GM21515 (cell line): ENCODE results near the gene S100PBP.

Experiments used
- ATAC-seq: cut with Tn5 transposase; IDR thresholded peaks from one replicate; pipeline ENCODE4 v1.9.1; 2021; ENCODE audit not compliant: unreplicated experiment

Gene S100PBP

GRCh38 chr1:32886004-32886827 is 68.8 kb downstream of the S100PBP start, which contains the start of gene HPCA:
TSS of gene HPCA (plus strand) at chr1:32886491. CDS start at chr1:32888899, 2,408 bp downstream.
- ATAC-seq = no peak

DNA sequence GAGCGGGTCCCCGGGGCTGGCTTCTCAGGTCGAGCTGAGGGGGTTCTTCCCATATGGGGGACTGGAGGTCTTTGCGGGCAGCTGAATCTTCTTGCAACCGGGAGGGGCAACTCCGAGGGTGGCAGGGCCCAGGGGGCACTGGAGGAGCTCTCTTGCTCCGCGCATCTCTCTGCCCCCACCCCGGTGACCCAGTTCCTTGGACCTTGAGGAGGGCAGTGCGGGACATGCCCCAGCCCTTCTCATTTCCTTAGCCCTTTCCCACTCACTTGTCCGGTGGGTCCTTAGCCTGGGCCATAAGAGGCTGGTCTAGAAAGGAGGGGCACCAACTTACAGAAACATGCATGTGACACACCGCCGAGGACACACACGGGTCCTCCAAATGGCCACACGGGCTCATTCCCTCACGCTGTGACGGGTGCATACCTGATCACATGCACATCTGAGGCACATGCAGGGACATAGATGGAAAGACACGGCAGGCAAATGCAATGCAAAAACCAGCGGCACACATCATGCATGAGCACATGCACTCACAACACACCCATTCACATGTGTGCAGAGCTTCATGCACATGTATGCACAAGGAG is 69.5 kb downstream of the S100PBP start:
- no peak for ATAC-seq

DNA sequence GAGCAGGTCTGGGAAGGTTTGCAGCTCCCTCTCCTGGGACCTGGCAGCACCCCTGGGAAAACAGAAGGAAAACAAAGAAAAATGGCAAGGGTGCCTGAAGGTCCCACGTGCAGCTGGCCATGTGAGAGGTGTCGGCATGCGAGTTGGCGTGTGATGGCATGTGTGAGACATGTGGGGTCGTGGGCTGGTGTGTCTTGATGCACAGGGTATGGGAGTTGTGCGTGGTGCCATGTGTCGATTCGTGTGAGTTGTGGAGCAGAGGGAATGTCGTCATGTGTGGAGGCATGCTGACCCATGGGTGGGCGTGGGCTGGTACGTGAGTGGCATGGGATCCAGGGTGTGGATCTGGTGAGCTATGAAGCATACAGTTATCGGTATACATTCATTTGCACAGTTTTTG is 70.2 kb downstream of the S100PBP start:
- no peak for ATAC-seq

DNA sequence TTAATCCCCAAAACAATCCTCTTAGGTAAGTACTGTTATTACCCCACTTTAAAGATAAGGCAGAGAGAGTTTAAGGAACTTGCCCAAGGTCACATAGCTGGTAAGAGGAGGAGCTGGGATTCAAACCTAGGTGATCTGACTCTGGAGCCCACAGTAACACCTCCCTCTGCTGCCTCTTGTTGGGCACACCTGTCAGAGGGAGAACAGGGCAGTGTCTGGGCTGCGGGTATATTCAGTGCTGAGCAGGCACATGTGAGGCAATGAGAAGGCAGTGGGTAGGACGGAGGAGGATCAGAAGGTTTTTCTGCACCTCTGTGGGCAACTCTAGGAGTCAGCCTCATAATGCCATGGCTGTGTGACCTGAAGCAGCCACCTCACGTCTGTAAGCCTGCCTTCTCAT is 70.7 kb downstream of the S100PBP start:
- ATAC-seq = no peak

DNA sequence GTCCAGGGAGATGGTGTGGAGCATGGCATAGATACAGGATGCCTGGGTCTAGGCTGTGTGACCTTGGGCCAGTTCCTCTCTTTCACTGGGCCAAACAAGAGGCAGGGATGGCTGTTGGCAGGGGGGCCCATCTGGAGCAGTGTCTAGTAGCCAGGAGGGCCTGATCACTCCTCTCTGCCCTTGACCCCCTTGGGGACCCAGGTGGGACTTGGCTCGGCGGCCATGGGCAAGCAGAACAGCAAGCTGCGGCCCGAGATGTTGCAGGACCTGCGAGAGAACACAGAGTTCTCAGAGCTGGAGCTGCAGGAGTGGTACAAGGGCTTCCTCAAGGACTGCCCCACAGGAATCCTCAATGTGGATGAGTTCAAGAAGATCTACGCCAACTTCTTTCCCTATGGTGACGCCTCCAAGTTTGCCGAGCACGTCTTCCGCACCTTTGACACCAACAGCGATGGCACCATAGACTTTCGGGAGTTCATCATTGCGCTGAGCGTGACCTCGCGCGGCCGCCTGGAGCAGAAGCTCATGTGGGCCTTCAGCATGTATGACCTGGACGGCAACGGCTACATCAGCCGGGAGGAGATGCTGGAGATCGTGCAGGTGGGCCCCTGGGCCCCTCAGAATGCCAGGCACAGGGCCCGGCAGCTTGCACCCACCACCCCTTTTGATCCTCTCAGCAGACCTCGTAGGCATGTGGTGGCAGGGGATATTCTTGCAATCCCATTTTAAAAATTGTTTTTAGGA is 71.4 kb downstream of the S100PBP start:
- no peak for ATAC-seq

- no peak for ATAC-seq
These were observed 72.4 kb downstream of the S100PBP start for GRCh38 chr1:32889731-32890278.

DNA sequence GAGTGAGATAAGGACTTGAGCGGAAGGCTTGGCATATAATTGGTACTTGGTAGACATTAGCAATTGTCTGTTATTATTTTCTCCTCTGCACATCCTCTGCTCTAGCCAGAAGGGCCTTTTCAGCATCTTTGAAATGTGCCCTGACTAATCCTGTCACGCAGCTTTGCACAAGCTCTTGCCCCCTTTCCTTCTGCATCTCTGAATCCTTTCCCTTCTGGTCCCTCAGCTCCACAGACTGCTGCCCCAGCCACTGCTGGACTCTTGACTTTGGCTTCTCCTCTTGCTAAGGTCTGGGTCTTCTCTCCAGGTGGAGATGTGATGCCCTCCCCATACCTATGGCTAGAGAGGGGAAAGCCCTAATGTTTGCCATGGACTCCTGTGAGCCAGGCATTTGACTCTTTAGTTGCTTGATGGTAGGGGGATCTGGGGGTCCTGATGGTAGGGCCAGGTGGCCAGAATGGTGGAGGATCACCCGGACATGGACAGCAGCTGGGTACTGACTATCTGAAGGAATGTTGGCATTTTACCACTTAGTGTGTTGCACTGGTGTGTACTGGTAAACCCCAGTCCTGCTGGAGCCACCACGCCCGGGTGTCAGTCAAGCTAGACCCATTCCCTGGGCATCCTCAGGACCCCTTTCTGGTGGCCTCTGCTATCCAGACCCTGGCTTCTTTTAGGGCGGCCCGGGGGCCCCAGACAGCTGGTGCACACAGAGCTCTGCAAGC is 73.2 kb downstream of the S100PBP start:
- ATAC-seq = no peak

DNA sequence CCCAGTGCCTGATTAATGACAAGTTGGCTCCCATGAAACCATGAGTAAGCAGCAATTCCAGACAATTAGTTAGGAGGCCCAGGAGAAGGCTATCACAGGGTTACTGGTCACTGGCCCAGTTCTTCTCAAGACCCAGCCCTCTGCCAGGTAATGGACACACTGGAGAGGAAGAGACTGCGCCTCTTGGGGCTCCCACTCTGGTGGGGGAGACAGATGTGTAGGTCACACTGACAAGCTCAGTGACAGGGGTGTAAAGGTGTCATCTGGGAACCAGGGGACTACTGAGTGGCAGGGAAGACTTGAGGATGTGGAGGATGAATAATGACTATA is 73.8 kb downstream of the S100PBP start:
- ATAC-seq = no peak

GRCh38 chr1:32891630-32892029 is 74.2 kb downstream of the S100PBP start:
- ATAC-seq = no peak

- no peak for ATAC-seq
These were observed 75.1 kb downstream of the S100PBP start for GRCh38 chr1:32892368-32893197.

DNA sequence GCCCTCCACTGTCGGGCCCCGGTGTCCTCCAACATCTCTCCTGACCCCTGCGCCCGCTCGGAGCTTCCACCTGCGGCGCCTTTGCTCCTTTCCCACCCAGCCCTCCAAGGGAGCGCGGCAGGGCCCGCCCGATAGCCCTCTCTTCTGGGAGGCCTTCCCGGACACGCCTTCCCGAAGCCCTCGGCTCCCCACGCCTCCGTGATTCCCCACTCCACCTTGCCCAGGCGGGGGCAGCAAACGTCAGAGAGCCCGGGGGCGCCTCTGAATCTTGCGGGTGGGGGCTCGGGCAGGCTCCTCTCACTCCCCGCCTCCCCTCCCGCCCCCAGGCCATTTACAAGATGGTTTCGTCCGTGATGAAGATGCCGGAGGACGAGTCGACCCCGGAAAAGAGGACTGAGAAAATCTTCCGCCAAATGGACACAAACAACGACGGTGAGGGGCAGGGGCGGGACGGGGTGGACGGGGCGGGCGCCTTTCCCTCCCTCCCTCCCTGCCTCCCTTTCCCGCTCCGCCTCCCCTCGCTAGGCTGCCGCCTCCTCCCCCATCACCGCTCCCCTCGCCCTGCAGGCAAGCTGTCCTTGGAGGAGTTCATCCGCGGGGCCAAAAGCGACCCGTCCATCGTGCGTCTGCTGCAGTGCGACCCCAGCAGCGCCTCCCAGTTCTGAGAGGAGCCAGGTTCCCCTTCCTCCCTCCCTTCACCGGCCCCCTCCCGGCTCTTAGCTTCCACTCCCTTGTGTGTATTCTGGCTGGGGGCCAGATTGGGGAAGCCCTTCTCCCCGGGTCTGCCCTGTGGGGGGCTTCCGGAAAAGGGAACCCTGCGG is 76.0 kb downstream of the S100PBP start:
- ATAC-seq = no peak

DNA sequence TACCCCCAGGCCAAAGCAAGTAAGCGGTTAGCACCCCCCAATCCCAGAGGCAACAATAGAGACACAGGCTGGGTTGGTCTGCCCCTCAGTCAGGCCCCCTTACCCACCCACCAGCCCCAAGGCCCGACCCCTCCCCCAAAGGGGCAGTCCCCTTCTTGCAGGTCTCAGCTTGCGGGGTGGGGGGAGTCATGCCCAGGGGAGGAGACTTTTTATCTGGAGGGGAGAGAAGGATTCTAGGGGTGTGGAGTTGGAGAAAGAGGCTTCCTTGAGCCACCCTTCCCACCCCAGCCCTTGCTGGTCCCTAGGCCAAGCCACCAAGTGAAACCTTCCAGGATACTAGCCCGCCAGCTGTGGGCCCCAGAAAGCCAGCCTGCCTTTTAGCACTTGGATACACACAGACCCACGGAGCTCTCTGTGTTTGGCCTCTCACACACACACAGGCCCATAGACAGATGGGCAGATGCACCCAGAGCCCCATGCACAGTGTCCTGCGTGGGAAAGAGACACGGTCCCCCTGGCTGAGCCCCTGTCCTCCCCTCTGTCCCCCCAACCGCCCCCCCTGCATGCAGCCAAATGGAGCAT is 76.7 kb downstream of the S100PBP start:
- no peak for ATAC-seq

GRCh38 chr1:32894681-32895080 is 77.2 kb downstream of the S100PBP start:
- no peak for ATAC-seq

- no peak for ATAC-seq
These were observed 78.1 kb downstream of the S100PBP start for GRCh38 chr1:32895325-32896215.

GRCh38 chr1:32896451-32896850 is 79.0 kb downstream of the S100PBP start:
- ATAC-seq = no peak

GRCh38 chr1:32897082-32898049 is 79.9 kb downstream of the S100PBP start:
- no peak for ATAC-seq

- ATAC-seq = no peak
These were observed 80.6 kb downstream of the S100PBP start for GRCh38 chr1:32898056-32898455.
